Hematopoietic multipotent progenitor cell treated with erythropoietin and hydrocortisone succinate and interleukin-3 and kit ligand, for 17 days (in vitro differentiated cells): Measurements from ENCODE around the gene FBLL1.
"Not testable (repeated sequence)": the region's sequence is repeated elsewhere in the genome, so short reads cannot be mapped to it uniquely, and the experiment has no call there.

Source experiments
- DNase-seq: peaks from one replicate; pipeline ENCODE4 v3.0.0-alpha.2; 2015; ENCODE audit warnings: low spot score

FBLL1 gene

DNA sequence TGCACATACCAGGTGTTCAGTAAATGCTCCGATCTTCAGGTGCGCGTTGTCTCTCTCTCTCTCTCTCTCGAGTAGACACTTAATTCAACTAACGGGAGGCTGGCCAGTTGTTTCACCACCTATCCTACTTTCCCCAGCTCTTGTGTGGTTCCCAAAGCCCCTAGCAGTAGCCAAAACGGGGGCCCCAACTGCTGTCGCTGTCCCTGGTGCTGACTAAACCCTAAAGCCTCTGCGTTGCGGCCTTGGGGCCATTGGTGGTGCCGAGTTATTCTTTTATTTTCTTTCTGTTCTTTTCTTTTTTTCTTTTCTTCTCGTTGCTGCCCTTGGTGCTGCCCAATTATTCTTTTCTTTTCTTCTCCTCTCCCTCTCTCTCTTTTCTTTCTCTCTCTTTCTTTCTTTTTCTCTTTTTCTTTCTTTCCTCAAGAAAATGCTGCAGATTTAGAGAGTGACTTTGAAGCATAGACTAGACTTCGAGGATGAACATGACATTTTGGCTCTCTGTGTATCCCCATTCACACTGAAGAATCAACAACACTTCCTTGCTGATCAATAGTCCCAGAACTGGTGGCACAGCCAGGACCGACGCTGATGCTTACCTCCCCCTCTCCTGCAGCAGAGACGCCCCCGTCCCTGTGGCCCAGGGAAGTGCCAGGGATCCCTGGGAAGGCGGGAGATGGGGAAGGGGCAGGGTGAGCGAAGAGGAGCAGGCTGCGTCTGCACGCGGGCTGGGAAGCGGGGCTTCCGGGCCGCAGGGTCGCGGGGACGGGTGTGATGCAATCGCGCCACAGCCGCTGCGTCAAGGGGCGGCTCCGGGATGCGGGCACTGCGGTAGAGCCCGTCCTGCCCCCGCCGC lies at the start of gene FBLL1:
TSS of gene FBLL1 (plus strand) at position 785 of the 853 bp plus-strand sequence. CDS start 200 bp downstream, outside the sequence.
- no peak for DNase-seq

DNA sequence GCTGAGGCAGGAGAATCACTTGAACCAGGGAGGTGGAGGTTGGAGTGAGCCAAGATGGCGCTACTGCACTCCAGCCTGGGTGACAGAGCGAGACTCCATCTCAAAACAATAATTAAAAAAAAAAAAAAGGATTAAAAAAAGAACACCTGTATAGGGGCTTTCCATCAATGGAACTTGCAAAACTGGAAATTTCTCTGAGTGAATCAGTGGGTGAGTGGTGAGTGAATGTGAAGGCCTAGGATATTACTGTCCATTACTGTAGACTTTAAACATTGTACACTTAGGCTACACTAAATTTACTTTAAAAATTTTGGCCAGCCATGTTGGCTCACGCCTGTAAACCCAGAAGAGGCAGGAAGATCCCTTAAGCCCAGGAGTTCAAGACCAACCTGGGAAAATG lies 48.5 kb upstream of the FBLL1 start:
- DNase-seq, result no peak

DNA sequence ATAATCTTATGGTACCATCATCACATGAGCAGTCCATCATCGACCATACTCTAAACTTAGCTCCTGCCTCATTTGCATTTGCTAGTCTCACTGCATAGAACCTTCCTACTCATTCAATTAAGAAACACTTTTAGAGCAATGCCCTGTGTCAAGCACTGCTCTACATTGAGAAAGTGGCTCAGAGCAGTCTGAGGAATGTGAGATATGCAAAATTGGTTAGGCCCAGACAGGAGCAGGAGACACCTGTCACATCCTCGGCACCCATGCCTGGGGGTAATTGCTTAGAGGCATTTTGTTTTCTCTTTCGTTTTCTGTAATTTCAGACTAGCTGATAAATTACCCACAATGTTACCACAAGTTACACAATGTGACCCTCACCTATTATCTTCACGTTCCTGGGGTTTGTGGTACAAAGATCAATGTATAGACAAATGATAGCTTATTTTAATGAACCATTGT lies 47.7 kb upstream of the FBLL1 start:
- no peak for DNase-seq

- DNase-seq, result no peak
Observed at GRCh38 chr5:168482361-168482760, 46.7 kb upstream of the FBLL1 start.

- DNase-seq, result peak; percentile 93
Observed at GRCh38 chr5:168486136-168486879, 42.8 kb upstream of the FBLL1 start, which contains the start of gene RARS1. TSS of gene RARS1 (plus strand) at chr5:168486471. CDS start at chr5:168486499, 28 bp downstream.

DNA sequence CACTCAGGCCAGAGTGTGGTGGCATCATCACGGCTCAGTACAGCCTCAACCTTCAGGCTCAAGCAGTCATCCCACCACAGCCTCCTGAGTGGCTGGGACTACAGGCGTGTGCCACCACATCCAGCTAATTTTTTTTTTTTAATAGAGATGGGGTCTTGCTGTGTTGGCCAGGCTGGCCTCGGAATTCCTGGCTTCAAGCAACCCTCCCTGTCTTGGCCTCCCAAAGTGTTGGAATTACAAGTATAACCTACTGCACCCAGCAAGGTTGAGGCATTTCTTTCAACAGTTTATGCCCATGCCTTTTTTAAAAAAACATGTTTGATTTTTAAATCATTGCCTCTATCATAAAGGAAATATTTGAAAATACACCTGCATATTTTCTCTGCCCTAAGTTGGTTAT lies 40.0 kb upstream of the FBLL1 start:
- DNase-seq, result no peak

DNA sequence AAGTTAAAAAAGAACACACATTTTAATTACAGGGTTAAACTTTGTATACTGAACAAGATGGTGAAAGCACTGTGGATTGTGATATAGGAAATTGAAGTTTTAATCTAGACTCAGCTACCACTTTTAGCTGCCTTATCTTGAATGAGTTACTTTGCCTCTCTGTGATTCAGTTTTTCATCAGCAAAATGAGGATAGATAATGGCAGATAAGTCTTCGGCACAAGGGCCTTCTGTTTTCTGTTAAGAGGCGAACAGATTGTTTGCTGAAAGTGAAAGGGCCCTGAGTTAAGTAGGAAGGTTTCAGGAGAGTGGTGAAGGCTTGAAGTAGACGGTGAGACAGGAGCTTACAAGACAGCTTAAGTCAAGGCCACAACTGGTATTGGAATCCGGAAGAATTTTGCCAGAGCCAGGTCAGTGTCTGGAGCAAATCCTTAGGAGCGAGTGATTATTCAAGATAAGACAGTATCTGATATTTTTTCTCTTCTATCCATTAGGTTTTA lies 35.0 kb upstream of the FBLL1 start:
- DNase-seq, result no peak

- DNase-seq, result no peak
Observed at GRCh38 chr5:168502563-168503237, 26.4 kb upstream of the FBLL1 start.

- DNase-seq, result no peak
Observed at GRCh38 chr5:168513861-168514428, 15.2 kb upstream of the FBLL1 start.

GRCh38 chr5:168525856-168526255 lies 3.2 kb upstream of the FBLL1 start:
- no peak for DNase-seq

GRCh38 chr5:168527756-168528295 lies 1.3 kb upstream of the FBLL1 start:
- DNase-seq, result no peak

DNA sequence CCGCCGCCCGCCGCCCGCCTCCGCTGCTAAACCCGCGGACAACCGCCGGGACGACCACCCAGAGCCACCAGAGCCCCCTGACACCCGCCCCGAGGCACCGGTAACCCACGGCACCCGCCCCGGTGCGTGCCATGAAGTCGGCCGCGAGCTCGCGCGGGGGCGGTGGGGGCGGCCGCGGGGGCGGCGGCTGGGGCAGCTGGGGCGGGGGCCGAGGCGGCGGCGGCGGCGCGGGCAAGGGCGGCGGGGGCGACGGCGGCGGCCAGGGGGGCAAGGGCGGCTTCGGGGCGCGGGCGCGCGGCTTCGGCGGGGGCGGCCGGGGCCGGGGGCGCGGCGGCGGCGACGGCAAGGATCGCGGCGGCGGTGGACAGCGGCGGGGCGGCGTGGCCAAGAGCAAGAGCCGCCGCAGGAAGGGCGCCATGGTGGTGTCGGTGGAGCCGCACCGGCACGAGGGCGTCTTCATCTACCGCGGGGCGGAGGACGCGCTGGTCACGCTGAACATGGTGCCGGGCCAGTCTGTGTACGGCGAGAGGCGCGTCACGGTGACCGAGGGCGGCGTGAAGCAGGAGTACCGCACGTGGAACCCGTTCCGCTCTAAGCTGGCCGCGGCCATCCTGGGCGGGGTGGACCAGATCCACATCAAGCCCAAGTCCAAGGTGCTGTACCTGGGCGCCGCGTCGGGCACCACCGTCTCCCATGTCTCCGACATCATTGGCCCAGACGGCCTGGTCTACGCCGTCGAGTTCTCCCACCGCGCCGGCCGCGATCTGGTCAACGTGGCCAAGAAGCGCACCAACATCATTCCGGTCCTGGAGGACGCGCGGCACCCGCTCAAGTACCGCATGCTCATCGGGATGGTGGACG lies 499 bp downstream of the FBLL1 start:
- DNase-seq, result no peak

- no peak for DNase-seq
Observed at GRCh38 chr5:168530621-168531150, 1.6 kb downstream of the FBLL1 start.

DNA sequence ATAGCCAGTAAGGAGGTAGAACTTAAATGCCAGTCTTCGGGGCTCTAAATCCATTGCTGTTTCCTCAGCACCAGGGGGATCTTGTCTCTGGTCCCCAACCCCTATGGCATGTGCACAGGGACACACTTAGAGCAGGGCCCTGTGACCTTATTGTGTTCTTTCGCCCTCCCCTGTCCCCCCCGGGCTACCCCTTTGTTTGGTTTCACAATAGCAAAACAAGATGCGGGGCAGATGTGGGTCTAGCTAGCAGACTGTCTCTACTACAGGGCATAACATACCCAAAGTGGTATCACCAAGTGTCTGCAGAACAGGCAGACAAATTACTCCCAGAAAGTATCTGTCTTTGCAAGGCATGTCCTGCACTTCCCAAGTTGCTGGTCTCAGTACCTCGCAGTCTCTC lies 2.1 kb downstream of the FBLL1 start:
- DNase-seq, result no peak

DNA sequence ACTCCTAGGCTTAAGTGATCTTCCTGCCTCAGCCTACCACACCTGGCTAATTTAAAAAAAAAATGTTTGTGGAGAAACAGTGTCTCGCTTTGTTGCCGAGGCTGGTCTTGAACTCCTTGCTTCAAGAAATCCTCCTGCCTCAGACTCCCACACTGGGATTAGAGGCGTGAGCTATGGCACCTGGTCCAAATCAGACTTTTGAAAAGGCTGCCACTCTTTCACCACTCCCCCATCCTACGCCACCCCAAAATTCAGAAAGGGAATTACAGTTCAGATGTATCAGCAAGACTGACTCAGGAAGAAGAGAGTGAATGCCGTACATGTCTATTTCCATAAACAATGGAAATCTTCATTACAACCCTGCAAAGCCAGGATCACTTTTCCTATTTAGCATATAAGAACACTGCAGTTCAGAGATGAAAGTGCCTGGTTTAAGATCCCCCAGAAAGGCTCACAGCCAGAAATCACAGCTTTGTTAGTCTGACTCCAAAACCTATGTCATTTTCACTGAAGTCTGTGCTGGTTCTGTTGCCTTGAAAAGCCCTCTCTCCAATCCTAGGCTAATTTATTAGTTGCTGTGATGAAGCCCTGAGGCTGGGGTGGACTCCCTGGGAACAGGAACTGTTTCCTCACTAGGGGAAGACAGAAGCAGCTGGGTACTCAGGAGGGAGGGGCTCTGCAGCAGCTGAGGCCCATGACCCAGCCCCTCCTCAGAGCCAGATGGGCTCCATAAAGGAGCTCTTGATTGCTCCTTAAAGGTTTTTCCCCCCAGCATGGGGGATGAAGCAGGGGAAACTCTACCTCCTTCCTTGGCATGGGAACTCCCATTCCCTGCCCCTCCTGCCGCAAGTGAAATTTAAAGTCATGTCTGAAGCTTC lies 3.1 kb downstream of the FBLL1 start:
- no peak for DNase-seq

DNA sequence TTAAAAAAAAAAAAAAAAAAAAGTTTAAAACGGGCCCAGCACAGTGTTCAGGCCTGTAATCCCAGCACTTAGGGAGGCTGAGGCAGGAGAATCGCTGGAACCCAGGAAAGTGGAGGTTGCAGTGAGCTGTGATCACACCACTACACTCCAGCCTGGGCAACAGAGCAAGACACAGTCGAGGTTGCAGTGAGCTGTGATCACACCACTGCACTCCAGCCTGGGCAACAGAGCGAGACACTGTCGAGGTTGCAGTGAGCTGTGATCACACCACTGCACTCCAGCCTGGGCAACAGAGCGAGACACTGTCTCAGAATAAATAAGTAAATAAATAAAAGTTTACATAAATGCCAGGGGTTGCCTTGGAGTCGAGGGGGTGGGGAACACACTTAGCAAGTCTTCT lies 5.2 kb downstream of the FBLL1 start:
- not testable (repeated sequence) for DNase-seq

DNA sequence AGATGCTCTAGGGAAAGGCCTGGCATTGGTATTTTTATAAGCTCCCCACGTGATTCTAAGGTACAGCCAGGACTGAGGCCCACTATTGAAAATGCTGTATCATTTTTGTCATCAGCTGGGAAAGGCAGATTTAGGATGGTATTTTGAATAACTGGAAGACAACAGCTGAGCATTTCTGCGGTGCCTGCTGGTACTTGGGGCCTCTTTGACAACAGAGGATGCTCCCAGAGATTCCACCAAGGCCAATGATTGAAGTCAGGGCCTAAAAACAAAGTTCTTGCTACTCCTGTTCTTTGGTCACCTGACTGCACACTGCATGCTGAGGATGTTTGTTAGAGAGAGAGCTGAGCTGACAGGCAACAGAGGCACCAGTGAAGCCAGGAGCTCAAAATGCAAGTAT lies 8.1 kb downstream of the FBLL1 start:
- no peak for DNase-seq

- no peak for DNase-seq
Observed at GRCh38 chr5:168549554-168549953, 20.4 kb downstream of the FBLL1 start.

DNA sequence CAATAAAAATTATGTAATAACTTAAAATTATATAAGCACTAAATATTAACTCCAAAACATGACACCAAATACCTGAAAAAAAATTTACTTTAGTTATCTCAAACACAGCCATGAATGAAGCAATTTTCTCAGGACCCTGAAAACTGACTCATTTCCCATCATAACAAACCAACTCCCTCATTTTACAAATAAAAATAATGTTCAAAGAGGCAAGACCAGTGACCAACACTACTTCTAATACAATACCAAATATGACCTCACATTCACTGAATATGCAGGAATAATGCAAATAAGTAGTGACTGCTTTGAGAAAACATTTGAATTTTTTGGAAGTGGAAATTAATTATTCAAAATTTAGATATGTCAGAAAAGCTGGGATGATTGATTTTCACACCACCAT lies 21.6 kb downstream of the FBLL1 start:
- no peak for DNase-seq
